GM13976 (cell line): ENCODE results near the gene INTS6.

Source experiments
- DNase-seq: peaks from one replicate; pipeline ENCODE4 v3.0.0; 2012; ENCODE audit warnings: low spot score
- in situ Hi-C: fragments of 300-500 bp; cut with MboI; formaldehyde crosslinking; loops from one replicate; pipeline ENCODE4 v1.12.0; 2022; ENCODE audit warnings: low sequenced_read_pairs, mixed read lengths, inconsistent platforms; ENCODE audit not compliant: unreplicated experiment
- TF ChIP-seq, protein P1 (sequence below): IDR thresholded peaks from 2 replicates; pipeline ENCODE4 v1.5.1; 2012; ENCODE audit warnings: borderline replicate concordance, mild to moderate bottlenecking; ENCODE audit not compliant: insufficient read depth; ENCODE audit errors: extremely low read depth, missing control alignments, control extremely low read depth

INTS6 gene

GRCh38 chr13:51435002-51435578 lies 17.7 kb downstream of the INTS6 start:
- TF ChIP-seq, protein P1, sequence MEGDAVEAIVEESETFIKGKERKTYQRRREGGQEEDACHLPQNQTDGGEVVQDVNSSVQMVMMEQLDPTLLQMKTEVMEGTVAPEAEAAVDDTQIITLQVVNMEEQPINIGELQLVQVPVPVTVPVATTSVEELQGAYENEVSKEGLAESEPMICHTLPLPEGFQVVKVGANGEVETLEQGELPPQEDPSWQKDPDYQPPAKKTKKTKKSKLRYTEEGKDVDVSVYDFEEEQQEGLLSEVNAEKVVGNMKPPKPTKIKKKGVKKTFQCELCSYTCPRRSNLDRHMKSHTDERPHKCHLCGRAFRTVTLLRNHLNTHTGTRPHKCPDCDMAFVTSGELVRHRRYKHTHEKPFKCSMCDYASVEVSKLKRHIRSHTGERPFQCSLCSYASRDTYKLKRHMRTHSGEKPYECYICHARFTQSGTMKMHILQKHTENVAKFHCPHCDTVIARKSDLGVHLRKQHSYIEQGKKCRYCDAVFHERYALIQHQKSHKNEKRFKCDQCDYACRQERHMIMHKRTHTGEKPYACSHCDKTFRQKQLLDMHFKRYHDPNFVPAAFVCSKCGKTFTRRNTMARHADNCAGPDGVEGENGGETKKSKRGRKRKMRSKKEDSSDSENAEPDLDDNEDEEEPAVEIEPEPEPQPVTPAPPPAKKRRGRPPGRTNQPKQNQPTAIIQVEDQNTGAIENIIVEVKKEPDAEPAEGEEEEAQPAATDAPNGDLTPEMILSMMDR, result no peak
- DNase-seq, result no peak
- in situ Hi-C loops, result no loop called here

DNA sequence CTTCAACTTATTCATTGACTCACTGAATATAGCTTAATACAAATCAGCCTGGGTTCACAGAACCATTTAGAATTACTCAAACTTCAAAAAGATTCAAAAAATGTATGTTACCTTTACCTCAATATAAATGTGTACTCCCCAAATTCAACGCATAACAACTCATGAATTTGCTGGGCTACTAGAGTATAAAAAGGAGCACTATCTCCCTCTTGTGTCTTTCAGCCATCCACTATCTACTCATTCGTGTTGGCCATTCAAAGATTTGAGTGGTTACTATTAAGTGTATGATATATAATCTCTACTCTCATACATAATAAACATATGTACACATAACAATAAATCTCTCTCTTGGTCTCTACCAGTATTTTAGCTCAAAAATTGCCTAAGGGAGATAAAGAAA lies 20.3 kb downstream of the INTS6 start:
- no peak for DNase-seq
- in situ Hi-C loops, result no loop called here
- TF ChIP-seq, protein P1, result no peak

DNA sequence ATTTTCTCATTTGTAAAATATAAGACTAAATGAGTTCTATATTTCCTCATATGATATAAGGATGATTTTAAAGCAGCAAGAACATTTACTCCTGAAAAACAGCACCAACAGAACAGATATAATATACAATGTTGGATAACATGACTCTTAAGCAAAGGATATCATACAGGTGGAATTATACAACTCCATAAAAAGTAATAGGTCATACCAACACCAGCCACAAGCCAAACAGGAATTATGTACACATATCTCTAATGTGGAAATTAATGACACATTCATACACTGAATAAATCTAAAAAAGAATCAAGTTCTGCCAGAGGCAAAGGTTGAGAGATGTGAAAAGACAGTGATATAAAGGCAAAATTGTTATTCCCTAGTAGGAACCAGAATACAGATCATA lies 25.9 kb downstream of the INTS6 start:
- in situ Hi-C loops, result no loop called here

DNA sequence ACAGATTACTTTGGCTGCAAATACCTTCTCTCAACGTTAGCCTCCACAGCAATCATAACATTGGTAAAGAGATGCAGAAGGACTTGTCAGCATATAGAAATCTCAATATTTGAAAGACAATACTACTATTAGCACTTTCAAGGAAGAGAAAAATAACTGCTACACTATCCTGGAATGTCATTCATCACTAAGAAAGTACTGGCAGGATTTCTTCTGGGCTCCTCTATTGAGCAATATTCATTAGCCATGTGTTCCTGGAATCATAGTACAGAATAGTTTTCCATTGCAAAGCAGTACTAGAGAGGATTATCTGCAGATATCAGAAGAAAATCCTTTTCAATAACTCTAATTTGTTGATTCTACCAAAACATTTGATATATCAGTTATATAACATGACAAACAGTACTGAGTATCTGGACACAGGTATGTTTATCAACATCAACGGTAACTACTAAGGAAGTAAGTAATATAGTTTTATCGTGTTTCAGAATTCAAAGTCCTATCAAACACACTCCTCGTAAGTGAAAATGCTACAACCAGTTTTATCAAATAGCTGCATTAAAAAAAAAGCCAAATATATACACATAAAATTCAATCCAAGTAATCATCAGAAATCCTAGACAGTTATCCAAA lies 27.3 kb downstream of the INTS6 start:
- in situ Hi-C loops, result no loop called here
- DNase-seq, result no peak
- TF ChIP-seq, protein P1, result no peak

More for the DNA sequence above, 25.9 kb downstream of the INTS6 start:
- TF ChIP-seq, protein P1, result no peak
- DNase-seq, result no peak

- TF ChIP-seq, protein P1, result no peak
- in situ Hi-C loops, result no loop called here
- no peak for DNase-seq
Measured at GRCh38 chr13:51423766-51424165, 29.1 kb downstream of the INTS6 start.

- in situ Hi-C loops, result no loop called here
- DNase-seq, result no peak
- TF ChIP-seq, protein P1, result no peak
Measured at GRCh38 chr13:51422484-51422883, 30.4 kb downstream of the INTS6 start.
